KMS-11 (cell line): Measurements from ENCODE around the gene UBN1.

Source experiments
- H2AFZ ChIP-seq: fragments of 200-600 bp; sonication (generic); 2 replicates; pipeline ENCODE4 v1.6.1; 2016; ENCODE audit warnings: antibody characterized with exemption, mixed run types, low read depth
- H3K27ac ChIP-seq: fragments of 200-600 bp; sonication (generic); 2 replicates; pipeline ENCODE4 v1.6.1; 2016; ENCODE audit warnings: mild to moderate bottlenecking, mixed run types
- H3K27me3 ChIP-seq: fragments of 200-600 bp; sonication (generic); 2 replicates; pipeline ENCODE4 v1.6.1; 2017; ENCODE audit warnings: mild to moderate bottlenecking, low read depth, mixed run types, moderate library complexity; ENCODE audit not compliant: insufficient read depth
- H3K36me3 ChIP-seq: fragments of 200-600 bp; sonication (generic); 2 replicates; pipeline ENCODE4 v1.6.1; 2017; ENCODE audit warnings: mild to moderate bottlenecking, mixed run types; ENCODE audit not compliant: insufficient read depth
- H3K4me1 ChIP-seq: fragments of 200-600 bp; sonication (generic); 2 replicates; pipeline ENCODE4 v1.6.1; 2016; ENCODE audit warnings: mild to moderate bottlenecking, low read depth, mixed run types; ENCODE audit not compliant: poor library complexity, severe bottlenecking
- H3K4me2 ChIP-seq: fragments of 200-600 bp; sonication (generic); 2 replicates; pipeline ENCODE4 v1.7.0; 2016; ENCODE audit warnings: mild to moderate bottlenecking, mixed run types
- H3K4me3 ChIP-seq: fragments of 200-600 bp; sonication (generic); IDR thresholded peaks from 2 replicates; pipeline ENCODE4 v1.6.1; 2017; ENCODE audit warnings: low read depth, low read length, mixed read lengths; ENCODE audit not compliant: insufficient read depth
- H3K79me2 ChIP-seq: fragments of 200-600 bp; sonication (generic); 2 replicates; pipeline ENCODE4 v1.6.1; 2016; ENCODE audit warnings: low read depth, mixed run types; ENCODE audit not compliant: insufficient read depth
- H3K9ac ChIP-seq: fragments of 200-600 bp; sonication (generic); 2 replicates; pipeline ENCODE4 v1.6.1; 2016; ENCODE audit warnings: mild to moderate bottlenecking, mixed run types
- H4K20me1 ChIP-seq: fragments of 200-600 bp; sonication (generic); 2 replicates; pipeline ENCODE4 v1.6.1; 2016; ENCODE audit warnings: mild to moderate bottlenecking, mixed run types; ENCODE audit not compliant: insufficient read depth
- TF ChIP-seq, protein P1 (sequence below): fragments of 200-600 bp; sonication (generic); conservative IDR thresholded peaks from 2 replicates; pipeline ENCODE4 v1.6.1; 2017; ENCODE audit warnings: low read depth, mild to moderate bottlenecking, antibody characterized with exemption, low read length, moderate library complexity, mixed read lengths

Gene UBN1

DNA sequence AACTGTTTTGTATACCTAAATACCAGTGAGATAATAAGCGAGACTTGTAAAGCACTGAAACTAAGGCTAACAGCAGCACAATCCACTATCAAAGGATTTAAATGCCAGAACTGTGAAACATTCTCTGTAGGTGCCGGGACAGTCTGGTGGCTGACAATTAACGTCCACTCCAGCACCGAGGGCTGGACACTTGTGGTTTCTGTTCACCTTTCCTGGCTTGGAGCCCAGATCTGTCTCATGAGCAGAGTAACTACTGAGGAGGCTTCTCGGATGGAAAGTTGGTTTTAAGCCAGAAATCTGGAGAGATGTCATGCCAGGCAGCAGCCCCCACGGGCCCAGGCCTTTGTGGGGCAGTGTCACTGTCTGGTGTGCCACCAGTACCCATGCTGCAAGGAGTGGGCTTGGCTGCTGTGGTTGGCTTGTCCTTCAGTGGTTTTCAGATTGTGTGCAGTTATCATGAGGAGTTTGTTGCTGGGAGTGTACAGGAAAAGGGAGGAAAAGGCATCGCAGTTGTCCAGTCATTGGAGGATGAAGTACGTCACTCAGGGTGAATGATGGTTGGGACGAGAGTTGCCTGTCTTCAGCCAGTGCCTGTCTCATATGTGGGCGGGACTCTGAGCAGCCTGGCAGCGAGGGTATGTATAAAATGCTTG, 35.5 kb downstream of the UBN1 start:
- Histone ChIP-seq H3K4me3 (no peak overlapping the region), H3K9ac (no peak overlapping the region), H3K79me2 (no peaks in the 10 kb centered on the region), H3K4me1 (no peaks in the 10 kb centered on the region), H2AFZ (no peak overlapping the region), H3K4me2 (no peak overlapping the region), H4K20me1 (no peaks in the 10 kb centered on the region), H3K27me3 (no peaks in the 10 kb centered on the region), H3K27ac (no peak overlapping the region), H3K36me3 (peaks cover 4% of the 10 kb centered on the region; the same call in 1 of the 2 replicates)
- TF ChIP-seq, protein P1, sequence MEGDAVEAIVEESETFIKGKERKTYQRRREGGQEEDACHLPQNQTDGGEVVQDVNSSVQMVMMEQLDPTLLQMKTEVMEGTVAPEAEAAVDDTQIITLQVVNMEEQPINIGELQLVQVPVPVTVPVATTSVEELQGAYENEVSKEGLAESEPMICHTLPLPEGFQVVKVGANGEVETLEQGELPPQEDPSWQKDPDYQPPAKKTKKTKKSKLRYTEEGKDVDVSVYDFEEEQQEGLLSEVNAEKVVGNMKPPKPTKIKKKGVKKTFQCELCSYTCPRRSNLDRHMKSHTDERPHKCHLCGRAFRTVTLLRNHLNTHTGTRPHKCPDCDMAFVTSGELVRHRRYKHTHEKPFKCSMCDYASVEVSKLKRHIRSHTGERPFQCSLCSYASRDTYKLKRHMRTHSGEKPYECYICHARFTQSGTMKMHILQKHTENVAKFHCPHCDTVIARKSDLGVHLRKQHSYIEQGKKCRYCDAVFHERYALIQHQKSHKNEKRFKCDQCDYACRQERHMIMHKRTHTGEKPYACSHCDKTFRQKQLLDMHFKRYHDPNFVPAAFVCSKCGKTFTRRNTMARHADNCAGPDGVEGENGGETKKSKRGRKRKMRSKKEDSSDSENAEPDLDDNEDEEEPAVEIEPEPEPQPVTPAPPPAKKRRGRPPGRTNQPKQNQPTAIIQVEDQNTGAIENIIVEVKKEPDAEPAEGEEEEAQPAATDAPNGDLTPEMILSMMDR, result no peak

DNA sequence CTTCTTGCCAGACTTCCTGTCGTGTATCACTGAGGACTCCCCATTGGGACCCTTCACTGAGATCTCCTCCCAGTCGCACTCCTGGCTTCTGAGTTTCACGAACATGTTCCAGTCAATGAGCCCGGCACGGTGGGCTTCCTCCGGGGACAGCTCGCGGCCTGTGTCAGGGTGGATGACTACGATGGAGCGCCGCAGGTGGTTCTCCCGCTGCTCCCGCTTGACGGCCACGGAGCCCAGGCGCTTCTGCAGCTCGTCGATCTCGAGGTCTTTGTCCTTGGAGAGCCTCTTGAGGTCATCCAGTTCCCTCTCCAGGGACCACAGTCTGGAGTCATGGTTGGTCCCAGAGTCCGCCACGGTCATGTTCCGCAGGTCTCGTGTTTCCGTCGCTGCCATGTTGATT, 36.2 kb downstream of the UBN1 start:
- no peak overlapping the region for H3K9ac ChIP-seq
- H3K4me3 ChIP-seq, result no peak overlapping the region
- H2AFZ ChIP-seq, result no peak overlapping the region
- no peak overlapping the region for H3K4me2 ChIP-seq
- peaks cover 4% of the 10 kb centered on the region; the same call in 1 of the 2 replicates for H3K36me3 ChIP-seq
- no peaks in the 10 kb centered on the region for H3K79me2 ChIP-seq
- TF ChIP-seq, protein P1, result no peak
- H3K27ac ChIP-seq, result no peak overlapping the region
- no peaks in the 10 kb centered on the region for H3K27me3 ChIP-seq
- no peaks in the 10 kb centered on the region for H4K20me1 ChIP-seq
- no peaks in the 10 kb centered on the region for H3K4me1 ChIP-seq

DNA sequence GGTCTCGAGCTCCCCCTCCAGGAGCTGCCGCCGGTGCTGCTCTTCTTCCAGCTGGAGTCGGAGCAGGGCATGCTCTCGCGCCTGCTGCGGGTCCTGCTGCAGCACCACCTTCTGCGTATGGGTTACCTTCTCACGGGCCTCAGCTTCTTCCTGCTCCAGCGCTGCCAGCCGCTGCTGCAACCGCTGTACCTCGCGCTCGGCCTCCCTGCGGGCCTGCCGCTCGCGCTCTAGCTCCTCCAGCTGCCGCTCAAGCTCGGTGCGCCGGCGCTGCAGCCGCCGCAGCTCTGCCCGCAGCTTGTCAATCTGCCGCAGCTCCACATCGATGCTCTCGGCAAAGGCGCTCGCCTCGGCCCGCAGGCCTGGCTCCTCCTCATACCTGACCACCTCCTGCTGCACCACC, 36.9 kb downstream of the UBN1 start:
- no peaks in the 10 kb centered on the region for H3K4me1 ChIP-seq
- no peak overlapping the region for H3K4me3 ChIP-seq
- H3K4me2 ChIP-seq, result no peak overlapping the region
- H4K20me1 ChIP-seq, result no peaks in the 10 kb centered on the region
- no peaks in the 10 kb centered on the region for H3K79me2 ChIP-seq
- H3K27me3 ChIP-seq, result no peaks in the 10 kb centered on the region
- H3K27ac ChIP-seq, result no peak overlapping the region
- H3K9ac ChIP-seq, result no peak overlapping the region
- TF ChIP-seq, protein P1, result no peak
- no peak overlapping the region for H2AFZ ChIP-seq
- peaks cover 4% of the 10 kb centered on the region; the same call in 1 of the 2 replicates for H3K36me3 ChIP-seq

DNA sequence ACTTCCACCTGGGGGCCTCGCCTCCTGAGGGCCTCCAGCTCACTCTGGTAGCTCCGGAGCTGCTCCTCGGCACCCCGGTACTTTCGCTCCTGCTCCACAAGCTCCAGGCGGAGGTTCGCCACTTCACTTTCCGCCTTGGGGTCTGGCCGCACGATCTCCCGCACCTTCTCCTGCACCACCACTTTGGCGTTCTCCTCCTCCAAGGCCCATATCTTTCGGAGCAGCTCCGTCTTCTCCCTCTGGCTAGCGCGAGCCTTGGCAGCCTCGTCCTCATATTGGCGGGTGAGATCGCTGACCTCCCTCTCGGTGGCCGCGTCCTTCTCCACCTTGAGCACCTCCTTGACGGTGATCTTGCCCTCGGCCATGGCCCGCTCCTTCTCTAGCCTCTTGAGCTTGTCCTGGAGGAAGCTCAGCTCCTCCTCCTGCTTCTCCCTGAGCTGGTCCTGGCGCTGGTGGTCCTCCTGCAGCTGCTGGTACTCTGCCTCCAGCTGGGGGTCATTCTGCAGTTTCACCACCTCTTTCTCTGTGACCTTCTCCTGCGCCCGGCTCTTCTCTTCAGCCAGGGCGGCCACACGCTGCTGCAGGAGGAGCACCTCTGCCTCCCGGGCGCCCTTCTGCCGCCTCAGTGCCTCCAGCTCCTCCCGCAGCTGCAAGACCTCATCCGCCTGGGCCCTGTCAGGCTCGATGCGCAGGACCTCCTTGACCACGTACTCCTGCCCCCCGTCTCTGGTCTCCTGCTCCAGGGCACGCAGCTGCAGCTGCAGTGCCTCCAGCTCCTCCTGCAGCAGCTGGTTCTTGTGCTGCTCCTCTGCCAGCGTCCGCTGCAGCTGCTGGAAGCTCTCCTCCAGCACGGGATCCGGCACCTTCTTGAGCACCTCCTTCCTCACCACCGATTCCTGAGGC, 37.9 kb downstream of the UBN1 start:
- H3K79me2 ChIP-seq, result no peaks in the 10 kb centered on the region
- no peak overlapping the region for H3K4me2 ChIP-seq
- H3K27ac ChIP-seq, result no peak overlapping the region
- no peaks in the 10 kb centered on the region for H3K27me3 ChIP-seq
- 0 out of 2 replicates have a peak, but pooled peaks cover 4% of the 10 kb centered on the region for H3K36me3 ChIP-seq
- no peaks in the 10 kb centered on the region for H3K4me1 ChIP-seq
- H4K20me1 ChIP-seq, result no peaks in the 10 kb centered on the region
- H3K4me3 ChIP-seq, result no peak overlapping the region
- H3K9ac ChIP-seq, result no peak overlapping the region
- TF ChIP-seq, protein P1, result no peak
- H2AFZ ChIP-seq, result no peak overlapping the region
